H9 (cell line): ENCODE results near the gene TDRKH. TPM values are rescaled to one million over a fixed set of nuclear protein-coding genes. Genes with fewer than 3 reads are reported as not detected.

ENCODE experiments used
- DNase-seq: peaks from one replicate; pipeline ENCODE4 v3.0.0-alpha.2; 2017
- H2AFZ ChIP-seq: one replicate; pipeline ENCODE4 v1.6.1; 2013; ENCODE audit warnings: mild to moderate bottlenecking, low read length, control low read depth, moderate library complexity
- H2AK5ac ChIP-seq: 2 replicates; pipeline ENCODE4 v1.6.1; 2013; ENCODE audit warnings: low read length, control low read depth, mixed read lengths; ENCODE audit not compliant: insufficient read length
- H2BK120ac ChIP-seq: one replicate; pipeline ENCODE4 v1.6.1; 2013; ENCODE audit warnings: low read depth, mild to moderate bottlenecking, low read length, control low read depth, inconsistent platforms; ENCODE audit not compliant: poor library complexity, severe bottlenecking
- H2BK12ac ChIP-seq: 2 replicates; pipeline ENCODE4 v1.6.1; 2013; ENCODE audit warnings: low read length, control low read depth, mixed read lengths, low read depth; ENCODE audit not compliant: insufficient read length
- H2BK15ac ChIP-seq: 2 replicates; pipeline ENCODE4 v1.6.1; 2013; ENCODE audit warnings: low read depth, low read length, control low read depth
- H2BK20ac ChIP-seq: one replicate; pipeline ENCODE4 v1.6.1; 2013; ENCODE audit warnings: low read depth, mild to moderate bottlenecking, low read length, control low read depth, inconsistent platforms; ENCODE audit not compliant: poor library complexity, severe bottlenecking
- H2BK5ac ChIP-seq: 2 replicates; pipeline ENCODE4 v1.6.1; 2013; ENCODE audit warnings: low read length, control low read depth, mixed read lengths; ENCODE audit not compliant: insufficient read length
- H3K14ac ChIP-seq: 2 replicates; pipeline ENCODE4 v1.6.1; 2013; ENCODE audit warnings: low read length, control low read depth; ENCODE audit not compliant: insufficient read depth
- H3K18ac ChIP-seq: 2 replicates; pipeline ENCODE4 v1.6.1; 2013; ENCODE audit warnings: low read depth, mild to moderate bottlenecking, mixed read lengths, low read length, control low read depth; ENCODE audit not compliant: insufficient read length
- H3K23ac ChIP-seq: 2 replicates; pipeline ENCODE4 v1.6.1; 2013; ENCODE audit warnings: low read length, control low read depth, mixed read lengths, low read depth; ENCODE audit not compliant: insufficient read length
- H3K23me2 ChIP-seq: 2 replicates; pipeline ENCODE4 v1.6.1; 2013; ENCODE audit warnings: low read depth, mild to moderate bottlenecking, mixed read lengths, low read length, control low read depth; ENCODE audit not compliant: insufficient read length, poor library complexity, severe bottlenecking
- H3K27ac ChIP-seq: 2 replicates; pipeline ENCODE4 v1.5.1; 2013; ENCODE audit warnings: low read length, control low read depth, mixed read lengths, low read depth; ENCODE audit not compliant: insufficient read length
- H3K27me3 ChIP-seq: 2 replicates; pipeline ENCODE4 v1.6.1; 2013; ENCODE audit warnings: low read length, control low read depth, inconsistent platforms; ENCODE audit not compliant: insufficient read depth
- H3K4ac ChIP-seq: 2 replicates; pipeline ENCODE4 v1.6.1; 2013; ENCODE audit warnings: low read depth, mild to moderate bottlenecking, control low read depth, inconsistent platforms, low read length, moderate library complexity
- H3K4me1 ChIP-seq: 2 replicates; pipeline ENCODE4 v1.6.1; 2013; ENCODE audit warnings: low read length, control low read depth, inconsistent platforms; ENCODE audit not compliant: insufficient read depth
- H3K4me2 ChIP-seq: 2 replicates; pipeline ENCODE4 v1.6.1; 2013; ENCODE audit warnings: low read length, control low read depth, mixed read lengths; ENCODE audit not compliant: insufficient read length, insufficient read depth
- H3K56ac ChIP-seq: 2 replicates; pipeline ENCODE4 v1.6.1; 2013; ENCODE audit warnings: low read depth, mild to moderate bottlenecking, mixed read lengths, low read length, control low read depth; ENCODE audit not compliant: insufficient read length
- H3K79me1 ChIP-seq: 2 replicates; pipeline ENCODE4 v1.6.1; 2013; ENCODE audit warnings: low read depth, mild to moderate bottlenecking, moderate library complexity, low read length, control low read depth, inconsistent platforms; ENCODE audit not compliant: insufficient read depth, poor library complexity, severe bottlenecking
- H3K79me2 ChIP-seq: 2 replicates; pipeline ENCODE4 v1.6.1; 2013; ENCODE audit warnings: low read length, control low read depth, inconsistent platforms; ENCODE audit not compliant: insufficient read depth
- H3K9ac ChIP-seq: 2 replicates; pipeline ENCODE4 v1.6.1; 2013; ENCODE audit warnings: low read length, control low read depth, mixed read lengths; ENCODE audit not compliant: insufficient read length; ENCODE audit errors: extremely low read depth
- H3K9me3 ChIP-seq: one replicate; pipeline ENCODE4 v1.6.1; 2013; ENCODE audit warnings: low read depth, low read length, inconsistent platforms; ENCODE audit not compliant: control insufficient read depth
- H3T11ph ChIP-seq: one replicate; pipeline ENCODE4 v1.6.1; 2013; ENCODE audit warnings: mild to moderate bottlenecking, low read length, control low read depth, inconsistent platforms
- H4K20me1 ChIP-seq: one replicate; pipeline ENCODE4 v1.6.1; 2013; ENCODE audit not compliant: control insufficient read depth, insufficient read length, insufficient read depth
- H4K5ac ChIP-seq: 2 replicates; pipeline ENCODE4 v1.6.1; 2013; ENCODE audit warnings: low read depth, mild to moderate bottlenecking, mixed read lengths, low read length, control low read depth; ENCODE audit not compliant: insufficient read length
- H4K8ac ChIP-seq: replicated peaks from 2 replicates; pipeline ENCODE4 v1.6.1; 2013; ENCODE audit warnings: low read length, control low read depth, mixed read lengths, low read depth; ENCODE audit not compliant: insufficient read length
- H4K91ac ChIP-seq: 2 replicates; pipeline ENCODE4 v1.6.1; 2013; ENCODE audit warnings: low read depth, mild to moderate bottlenecking, moderate library complexity, mixed read lengths, low read length, control low read depth; ENCODE audit not compliant: insufficient read length
- H3K27ac Mint-ChIP-seq, 3 experiments: 2 replicates in 2 of 3; 3 replicates in 1 of 3; pipeline ENCODE4 v1.8.0; 2020 to 2021; ENCODE audit warnings: mixed read lengths in 3 of 3, mild to moderate bottlenecking in 1 of 3, moderate library complexity in 1 of 3
- H3K27me3 Mint-ChIP-seq: 2 replicates; pipeline ENCODE4 v1.8.0; 2021; ENCODE audit warnings: low read depth, mild to moderate bottlenecking, moderate library complexity, mixed read lengths
- H3K36me3 Mint-ChIP-seq, 3 experiments: 2 replicates in 2 of 3; 3 replicates in 1 of 3; pipeline ENCODE4 v1.8.0; 2020 to 2021; ENCODE audit warnings: low read depth in 3 of 3, mixed read lengths in 3 of 3; ENCODE audit not compliant: insufficient read depth in 1 of 3
- H3K4me1 Mint-ChIP-seq, 2 experiments: 2 replicates each; pipeline ENCODE4 v1.8.0; 2020; ENCODE audit warnings: mixed read lengths in 2 of 2
- H3K4me3 Mint-ChIP-seq, 2 experiments: 2 replicates in 1 of 2; 3 replicates in 1 of 2; pipeline ENCODE4 v1.8.0; 2020 to 2021; ENCODE audit warnings: mild to moderate bottlenecking in 2 of 2, mixed read lengths in 2 of 2, moderate library complexity in 1 of 2
- H3K9me3 Mint-ChIP-seq, 2 experiments: 2 replicates in 1 of 2; 3 replicates in 1 of 2; pipeline ENCODE4 v1.8.0; 2020; ENCODE audit warnings: mild to moderate bottlenecking in 2 of 2, mixed read lengths in 2 of 2, moderate library complexity in 1 of 2
- WGBS: extraction: QIAGEN DNeasy Blood & Tissue Kit; methylation state at CpG from one replicate; pipeline ENCODE4 v1.1.7; 2013; ENCODE audit warnings: missing lambda C conversion rate, low lambda C conversion rate, mixed read lengths; ENCODE audit not compliant: insufficient read length; ENCODE audit errors: extremely low coverage; 5-methylcytosine and 5-hydroxymethylcytosine counted together
- total RNA-seq: library from RNA; stranded (reverse); gene quantifications from 2 replicates; pipeline ENCODE4 v1.2.1, GENCODE V29; 2021
- TF ChIP-seq, protein P1 (sequence below): fragments of 200-600 bp; sonication (generic); conservative IDR thresholded peaks from 3 replicates; pipeline ENCODE4 v1.8.0; 2021; ENCODE audit warnings: antibody characterized with exemption, mild to moderate bottlenecking

Gene TDRKH
- total RNA-seq, 1 experiment from 2014 or later = 24.0 TPM

DNA sequence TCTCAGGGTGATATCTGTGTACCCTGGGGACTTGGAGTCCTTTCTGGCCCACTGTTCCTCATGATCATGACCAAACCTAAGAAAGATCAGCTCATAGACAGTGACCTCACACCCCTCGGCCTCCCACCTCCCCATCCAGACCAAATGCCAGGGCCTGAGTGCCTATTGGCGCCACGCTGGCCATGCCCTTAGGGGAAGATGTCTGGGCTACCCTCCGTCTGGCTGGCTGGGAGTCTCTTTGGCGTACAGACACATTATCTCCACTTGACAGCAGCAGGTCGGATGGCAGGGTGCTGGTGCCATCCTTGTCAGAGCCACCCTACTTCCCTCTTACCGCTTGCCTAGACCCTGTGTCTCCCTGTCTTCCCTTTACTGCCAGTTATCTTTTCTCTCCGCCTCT, 32.9 kb upstream of the TDRKH start:
- no peaks in the 10 kb centered on the region for H3K9me3 Mint-ChIP-seq

More for the DNA sequence above, 32.9 kb upstream of the TDRKH start:
- H3K9ac ChIP-seq = no peak overlapping the region
- no peaks in the 10 kb centered on the region for H3K36me3 Mint-ChIP-seq
- no peak overlapping the region for H3K4ac ChIP-seq
- no peak overlapping the region for H3T11ph ChIP-seq
- no peak overlapping the region for H2BK15ac ChIP-seq
- TF ChIP-seq, protein P1, sequence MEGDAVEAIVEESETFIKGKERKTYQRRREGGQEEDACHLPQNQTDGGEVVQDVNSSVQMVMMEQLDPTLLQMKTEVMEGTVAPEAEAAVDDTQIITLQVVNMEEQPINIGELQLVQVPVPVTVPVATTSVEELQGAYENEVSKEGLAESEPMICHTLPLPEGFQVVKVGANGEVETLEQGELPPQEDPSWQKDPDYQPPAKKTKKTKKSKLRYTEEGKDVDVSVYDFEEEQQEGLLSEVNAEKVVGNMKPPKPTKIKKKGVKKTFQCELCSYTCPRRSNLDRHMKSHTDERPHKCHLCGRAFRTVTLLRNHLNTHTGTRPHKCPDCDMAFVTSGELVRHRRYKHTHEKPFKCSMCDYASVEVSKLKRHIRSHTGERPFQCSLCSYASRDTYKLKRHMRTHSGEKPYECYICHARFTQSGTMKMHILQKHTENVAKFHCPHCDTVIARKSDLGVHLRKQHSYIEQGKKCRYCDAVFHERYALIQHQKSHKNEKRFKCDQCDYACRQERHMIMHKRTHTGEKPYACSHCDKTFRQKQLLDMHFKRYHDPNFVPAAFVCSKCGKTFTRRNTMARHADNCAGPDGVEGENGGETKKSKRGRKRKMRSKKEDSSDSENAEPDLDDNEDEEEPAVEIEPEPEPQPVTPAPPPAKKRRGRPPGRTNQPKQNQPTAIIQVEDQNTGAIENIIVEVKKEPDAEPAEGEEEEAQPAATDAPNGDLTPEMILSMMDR = no peak
- H3K18ac ChIP-seq = no peak overlapping the region
- no peak overlapping the region for H2BK120ac ChIP-seq
- H4K8ac ChIP-seq = no peak overlapping the region
- H2BK12ac ChIP-seq = no peak overlapping the region
- no peak overlapping the region for H3K4me3 Mint-ChIP-seq
- no peaks in the 10 kb centered on the region for H3K23me2 ChIP-seq
- H2AFZ ChIP-seq = no peak overlapping the region
- no peak overlapping the region for H3K27ac ChIP-seq
- no peak overlapping the region for H3K27ac Mint-ChIP-seq
- no peaks in the 10 kb centered on the region for H3K79me1 ChIP-seq
- H3K23ac ChIP-seq = no peak overlapping the region
- H3K4me1 Mint-ChIP-seq = peaks cover 26 to 28% of the 10 kb centered on the region in 2 experiments
- no CpG with 5 or more reads among the region's 8 CpGs for WGBS
- no peaks in the 10 kb centered on the region for H3K79me2 ChIP-seq
- no peak overlapping the region for H2AK5ac ChIP-seq
- H3K27me3 ChIP-seq = no peaks in the 10 kb centered on the region
- H3K56ac ChIP-seq = no peak overlapping the region
- no peak overlapping the region for H3K14ac ChIP-seq
- H2BK5ac ChIP-seq = no peak overlapping the region
- no peak overlapping the region for H4K5ac ChIP-seq
- peaks cover 2% of the 10 kb centered on the region; the same call in 1 of the 2 replicates for H3K4me1 ChIP-seq
- no peaks in the 10 kb centered on the region for H4K20me1 ChIP-seq
- DNase-seq = no peak
- no peak overlapping the region for H3K4me2 ChIP-seq
- no peak overlapping the region for H4K91ac ChIP-seq
- no peak overlapping the region for H2BK20ac ChIP-seq
- H3K9me3 ChIP-seq = no peaks in the 10 kb centered on the region
- H3K27me3 Mint-ChIP-seq = no peaks in the 10 kb centered on the region; the same call in none of the 2 replicates
